B cell (primary cell): Measurements from ENCODE around the gene CTDSP2. TPM values are rescaled to one million over a fixed set of nuclear protein-coding genes. Genes with fewer than 3 reads are reported as not detected.

ENCODE experiments used
- ATAC-seq: fragments of 200-7000 bp; cut with Tn5 transposase; one replicate; pipeline ENCODE4 v1.10.0; 2021; ENCODE audit warnings: low read depth, mild to moderate bottlenecking, moderate number of reproducible peaks, moderate library complexity
- CTCF ChIA-PET: fragments of 350-600 bp; sonication (Branson Sonifier 250); formaldehyde crosslinking; loops from one replicate; lab custom pipeline; 2021; ENCODE audit warnings: antibody characterized with exemption, inconsistent platforms; lab: Charles Lee
- POLR2A ChIA-PET: fragments of 350-600 bp; sonication (Branson Sonifier 250); formaldehyde crosslinking; loops from one replicate; lab custom pipeline; 2021; ENCODE audit warnings: antibody characterized with exemption; lab: Charles Lee
- DNase-seq: peaks from one replicate; pipeline ENCODE4 v3.0.0; 2013
- H2AFZ ChIP-seq: 2 replicates; pipeline ENCODE4 v1.6.1; 2012; ENCODE audit warnings: mild to moderate bottlenecking, low read depth, low read length; ENCODE audit not compliant: insufficient read depth, poor library complexity, severe bottlenecking
- H3K27ac ChIP-seq, 2 donors: 1 replicate in 1 of 2; 2 replicates in 1 of 2; pipeline ENCODE4 v1.5.1; 2012 to 2013; ENCODE audit warnings: low read length in 2 of 2, mild to moderate bottlenecking in 2 of 2, moderate library complexity in 1 of 2
- H3K27me3 ChIP-seq, 4 experiments: fragments of 200-600 bp in 1 of 4; sonication (generic) in 1 of 4; replicated peaks in 1 of 4; 1 replicate in 2 of 4; 2 replicates in 2 of 4; pipeline versions ENCODE4 v1.6.1 to v1.7.0; 2013 to 2016; ENCODE audit warnings: low read length in 3 of 4, mild to moderate bottlenecking in 2 of 4, mixed read lengths in 1 of 4, moderate library complexity in 1 of 4; ENCODE audit not compliant: insufficient read depth in 4 of 4, control insufficient read depth in 3 of 4; ENCODE audit errors: control extremely low read depth in 1 of 4
- H3K36me3 ChIP-seq, 2 experiments: replicated peaks in 1 of 2; 1 replicate in 1 of 2; 2 replicates in 1 of 2; pipeline versions ENCODE4 v1.6.1 to v1.7.1; 2013; ENCODE audit warnings: low read length in 1 of 2; ENCODE audit not compliant: insufficient read depth in 2 of 2, control insufficient read depth in 1 of 2; ENCODE audit errors: control extremely low read depth in 1 of 2, extremely low read depth in 1 of 2
- H3K4me1 ChIP-seq, 2 donors: fragments of 200-600 bp in 1 of 2; sonication (generic) in 1 of 2; 1 replicate in 1 of 2; 2 replicates in 1 of 2; pipeline versions ENCODE4 v1.5.1 to v1.6.1; 2013 to 2017; ENCODE audit warnings: low read length in 2 of 2; ENCODE audit not compliant: control insufficient read depth in 2 of 2, insufficient read depth in 2 of 2
- H3K4me2 ChIP-seq: replicated peaks from 2 replicates; pipeline ENCODE3; 2012; ENCODE audit warnings: mild to moderate bottlenecking, low read depth, low read length; ENCODE audit not compliant: poor library complexity, severe bottlenecking
- H3K4me3 ChIP-seq, 5 experiments: fragments of 200-600 bp in 1 of 5; sonication (generic) in 1 of 5; 1 replicate in 3 of 5; 2 replicates in 2 of 5; pipeline versions ENCODE4 v1.5.1 to v1.7.0; 2011 to 2016; ENCODE audit warnings: low read length in 4 of 5, mild to moderate bottlenecking in 4 of 5, low read depth in 2 of 5, control low read depth in 1 of 5, moderate library complexity in 1 of 5; ENCODE audit not compliant: insufficient read depth in 1 of 5; ENCODE audit errors: control extremely low read depth in 1 of 5, extremely low read depth in 1 of 5
- H3K79me2 ChIP-seq: fragments of 200-600 bp; sonication (generic); one replicate; pipeline ENCODE4 v1.6.0; 2016; ENCODE audit warnings: low read length; ENCODE audit not compliant: control insufficient read depth, insufficient read depth
- H3K9ac ChIP-seq: fragments of 200-600 bp; sonication (generic); 2 replicates; pipeline ENCODE4 v1.6.1; 2017; ENCODE audit warnings: mild to moderate bottlenecking, low read length, moderate library complexity
- H3K9me3 ChIP-seq, 3 donors: one replicate each; pipeline versions ENCODE4 v1.6.1 to v1.7.1; 2013; ENCODE audit warnings: low read length in 2 of 3; ENCODE audit not compliant: control insufficient read depth in 2 of 3, insufficient read depth in 1 of 3; ENCODE audit errors: control extremely low read depth in 1 of 3
- H4K20me1 ChIP-seq: 2 replicates; pipeline ENCODE4 v1.6.0; 2012; ENCODE audit warnings: mild to moderate bottlenecking, low read length; ENCODE audit not compliant: insufficient read depth, control insufficient read depth, poor library complexity, severe bottlenecking
- H3K27ac Mint-ChIP-seq: one replicate; pipeline ENCODE4 v1.8.0; 2021; ENCODE audit warnings: mixed read lengths
- H3K27me3 Mint-ChIP-seq: one replicate; pipeline ENCODE4 v1.8.0; 2021; ENCODE audit warnings: mixed read lengths
- H3K4me1 Mint-ChIP-seq: one replicate; pipeline ENCODE4 v1.8.0; 2021; ENCODE audit warnings: mixed read lengths
- H3K4me3 Mint-ChIP-seq: one replicate; pipeline ENCODE4 v1.8.0; 2021; ENCODE audit warnings: mixed read lengths
- H3K9me3 Mint-ChIP-seq: one replicate; pipeline ENCODE4 v1.8.0; 2022; ENCODE audit warnings: mixed read lengths; ENCODE audit not compliant: insufficient read depth
- CTCF ChIP-seq: fragments of 200-600 bp; IDR thresholded peaks from one replicate; pipeline ENCODE4 v1.8.0; 2022; ENCODE audit warnings: antibody characterized with exemption, mild to moderate bottlenecking
- EZH2 ChIP-seq: IDR thresholded peaks from 2 replicates; pipeline ENCODE4 v1.6.1; 2012; ENCODE audit warnings: borderline replicate concordance, low read depth, mild to moderate bottlenecking, moderate library complexity, low read length; ENCODE audit not compliant: insufficient read depth, poor library complexity, severe bottlenecking
- WGBS: methylation state at CpG from one replicate; pipeline ENCODE4 v1.1.5; 2013; ENCODE audit warnings: missing lambda C conversion rate; ENCODE audit not compliant: insufficient coverage; 5-methylcytosine and 5-hydroxymethylcytosine counted together
- intact Hi-C: fragments of 100-400 bp; cut with micrococcal nuclease; formaldehyde crosslinking; loops from one replicate; pipeline ENCODE4 v1.10.0; 2022
- polyA plus RNA-seq: library from polyadenylated mRNA; depleted of rRNA; stranded (reverse); fragments of >200 nt; gene quantifications from 2 replicates; pipeline ENCODE4 v1.2.3, GENCODE V29; 2012
- total RNA-seq, 2 donors: library from RNA; stranded (reverse); fragments of 120-200 nt in 1 of 2; gene quantifications; 1 replicate in 1 of 2; 2 replicates in 1 of 2; pipeline versions ENCODE4 v1.2.3 to v1.2.4, GENCODE V29; 2013 to 2022

Gene CTDSP2
- total and polyA plus RNA-seq, 2 donors (not counting 1 experiment from before 2014, with no cell fraction given): 99.1 to 209 TPM

GRCh38 chr12:57811028-57811755 is 35.3 kb downstream of the CTDSP2 start:
- Histone ChIP-seq H3K4me3 (no peak overlapping the region), H3K9ac (no peak overlapping the region), H4K20me1 (no peaks in the 10 kb centered on the region), H2AFZ (no peak overlapping the region), H3K4me2 (no peak overlapping the region), H3K9me3 (no peaks in the 10 kb centered on the region), H3K79me2 (no peaks in the 10 kb centered on the region), H3K27ac (no peak overlapping the region), H3K36me3 (peaks cover 0 to 20% of the 10 kb centered on the region in 2 experiments), H3K4me1 (no peaks in the 10 kb centered on the region), H3K27me3 (no peaks in the 10 kb centered on the region)
- Mint-ChIP-seq H3K4me3 (no peak overlapping the region), H3K27me3 (no peaks in the 10 kb centered on the region), H3K4me1 (no peaks in the 10 kb centered on the region), H3K27ac (no peak overlapping the region), H3K9me3 (no peaks in the 10 kb centered on the region)
- POLR2A ChIA-PET: no interaction called here
- DNase-seq (no peak), ATAC-seq (no peak)
- intact Hi-C loops: no loop called here
- TF ChIP-seq CTCF: no peak
- TF ChIP-seq EZH2: no peak
- 94% methylated on average over 7 of the region's 10 CpGs for WGBS
- CTCF ChIA-PET: interaction anchor here (2.8 kb wide), 1 partner anchor 94 kb away, joined by 11 read pairs; no protein-coding TSS in a partner anchor

GRCh38 chr12:57810450-57810849 is 36.1 kb downstream of the CTDSP2 start:
- Histone ChIP-seq H3K27ac (no peak overlapping the region), H3K27me3 (no peaks in the 10 kb centered on the region), H3K4me1 (no peaks in the 10 kb centered on the region), H3K4me3 (no peak overlapping the region), H3K36me3 (peaks cover 0 to 20% of the 10 kb centered on the region in 2 experiments), H3K9ac (no peak overlapping the region), H3K4me2 (no peak overlapping the region), H3K9me3 (no peaks in the 10 kb centered on the region), H4K20me1 (no peaks in the 10 kb centered on the region), H3K79me2 (no peaks in the 10 kb centered on the region), H2AFZ (no peak overlapping the region)
- Mint-ChIP-seq H3K4me3 (no peak overlapping the region), H3K27ac (no peak overlapping the region), H3K4me1 (no peaks in the 10 kb centered on the region), H3K27me3 (no peaks in the 10 kb centered on the region), H3K9me3 (no peaks in the 10 kb centered on the region)
- POLR2A ChIA-PET: no interaction called here
- TF ChIP-seq EZH2 (no peak), CTCF (no peak)
- ATAC-seq (no peak), DNase-seq (no peak)
- intact Hi-C loops: no loop called here
- CTCF ChIA-PET: no interaction called here
- WGBS: 96% methylated on average over 4 of the region's 5 CpGs
